DMS79 (cell line): ENCODE data around the gene KCNB1.
"Not testable (repeated sequence)": the region's sequence is repeated elsewhere in the genome, so short reads cannot be mapped to it uniquely, and the experiment has no call there.

Experiments used
- DNase-seq: peaks from one replicate; lab custom pipeline; 2025; lab: John Stamatoyannopoulos, UW

The KCNB1 gene

DNA sequence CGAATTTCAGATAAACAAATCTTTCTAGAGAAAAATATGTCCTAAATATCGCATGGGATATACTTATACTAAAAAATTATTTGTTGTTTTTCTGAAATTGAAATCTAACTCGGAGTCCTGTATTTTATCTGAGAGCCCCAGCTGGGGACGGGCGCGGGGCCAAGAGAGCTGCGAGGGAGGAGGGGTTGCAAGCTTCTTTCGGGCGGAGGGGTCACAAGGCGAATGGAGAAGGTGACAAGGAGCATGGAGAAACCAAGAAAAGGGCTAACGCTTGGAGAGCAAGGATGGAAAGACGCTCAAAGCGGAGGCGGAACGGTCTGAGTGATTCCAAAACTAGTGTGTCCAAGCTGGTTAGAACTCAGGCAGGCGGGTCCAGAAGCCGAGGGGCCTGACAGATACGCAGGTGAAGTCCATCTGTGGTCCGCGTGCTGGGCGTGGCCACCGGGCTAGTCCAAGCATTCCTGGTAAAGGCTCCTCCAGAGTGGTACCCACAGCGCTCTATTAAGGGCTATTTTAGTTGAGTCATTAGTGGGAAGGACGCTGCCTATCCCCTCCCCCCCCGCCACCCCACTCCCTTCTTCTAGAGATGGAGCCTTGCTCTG, 163.2 kb downstream of the KCNB1 start:
- no peak for DNase-seq

DNA sequence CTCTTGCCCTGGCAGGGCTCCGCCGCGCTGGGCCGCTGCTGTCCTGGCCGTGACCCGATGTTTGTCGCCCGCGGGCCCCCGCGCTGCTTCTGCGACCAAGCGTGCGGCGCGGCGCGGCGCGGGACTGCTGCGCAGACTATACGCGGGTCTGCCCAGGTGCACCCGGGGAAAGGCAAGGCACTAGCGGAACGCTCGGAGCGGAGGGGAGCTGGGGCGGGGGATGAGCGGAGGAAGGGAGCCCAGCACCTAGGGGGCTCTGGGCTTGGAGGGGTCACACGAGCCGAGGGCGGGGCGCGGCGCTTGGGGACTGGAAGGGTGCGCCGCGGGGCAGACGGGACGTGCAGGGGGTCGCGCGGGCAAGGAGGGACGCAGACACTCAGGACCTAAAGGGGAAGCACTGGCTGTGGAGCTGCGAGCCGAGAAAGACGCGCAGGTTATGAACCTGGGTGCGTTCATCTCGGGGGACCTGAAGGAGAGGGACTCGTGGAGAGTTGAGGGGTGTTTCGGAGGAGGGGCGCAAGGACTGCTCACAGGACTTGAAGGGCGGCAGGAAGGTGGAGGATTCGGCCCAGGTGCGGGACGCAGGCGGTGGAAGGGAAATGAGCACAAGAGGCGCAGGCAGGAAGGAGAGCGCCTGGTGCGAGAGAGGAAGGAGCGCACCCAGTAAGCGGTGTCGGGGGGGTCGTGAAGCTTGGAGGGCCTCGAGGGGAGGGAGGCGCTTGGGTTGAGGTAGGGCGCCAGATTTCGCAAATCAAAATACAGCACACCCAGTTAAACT, 163.8 kb downstream of the KCNB1 start:
- DNase-seq, result no peak

GRCh38 chr20:49318091-49318429, 164.4 kb downstream of the KCNB1 start:
- DNase-seq, result no peak

- no peak for DNase-seq
Observed at GRCh38 chr20:49316704-49317103, 165.8 kb downstream of the KCNB1 start.

DNA sequence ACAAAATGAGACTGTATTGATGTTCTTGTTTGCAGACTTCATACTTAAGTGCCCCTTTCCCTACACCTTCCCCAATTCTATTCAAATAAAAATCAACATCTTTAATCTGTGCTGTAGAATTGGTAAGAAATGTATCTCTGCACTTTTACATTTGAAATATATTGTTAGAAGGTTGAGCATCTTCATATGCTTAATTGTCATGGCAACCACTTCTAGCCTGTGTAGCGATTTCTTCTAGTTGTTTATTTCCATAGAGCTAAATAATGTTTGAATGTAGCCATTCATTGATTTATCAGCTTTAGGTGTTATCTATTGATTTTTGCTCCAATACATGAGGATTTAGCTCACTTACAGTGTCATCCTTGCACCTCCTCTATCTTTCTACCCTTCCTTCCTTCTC, 166.9 kb downstream of the KCNB1 start:
- no peak for DNase-seq

GRCh38 chr20:49314052-49314451, 168.4 kb downstream of the KCNB1 start:
- DNase-seq, result not testable (repeated sequence)
